HUES6 (cell line): Measurements from ENCODE around the gene TCTN1.

Experiments used
- H3K27ac ChIP-seq: 2 replicates; pipeline ENCODE4 v1.7.0; 2013; ENCODE audit warnings: low read depth, mild to moderate bottlenecking, low read length, inconsistent platforms
- H3K27me3 ChIP-seq: 2 replicates; pipeline ENCODE4 v1.6.1; 2013; ENCODE audit warnings: low read length; ENCODE audit not compliant: control insufficient read depth, insufficient read depth
- H3K36me3 ChIP-seq: 2 replicates; pipeline ENCODE4 v1.6.1; 2013; ENCODE audit warnings: low read length; ENCODE audit not compliant: control insufficient read depth, insufficient read depth
- H3K4me1 ChIP-seq: 2 replicates; pipeline ENCODE4 v1.6.1; 2013; ENCODE audit warnings: low read length; ENCODE audit not compliant: control insufficient read depth, insufficient read depth
- H3K4me3 ChIP-seq: 2 replicates; pipeline ENCODE4 v1.5.1; 2013; ENCODE audit warnings: low read depth, low read length
- H3K9ac ChIP-seq: one replicate; pipeline ENCODE4 v1.6.1; 2013; ENCODE audit warnings: mild to moderate bottlenecking, low read length
- H3K9me3 ChIP-seq: 2 replicates; pipeline ENCODE4 v1.6.1; 2013; ENCODE audit warnings: low read depth, low read length; ENCODE audit not compliant: control insufficient read depth, insufficient read depth

TCTN1 gene

GRCh38 chr12:110686294-110686903, 72.5 kb downstream of the TCTN1 start:
- Histone ChIP-seq H3K4me3 (no peak overlapping the region), H3K4me1 (peaks cover 19% of the 10 kb centered on the region), H3K27ac (no peak overlapping the region), H3K9ac (no peak overlapping the region), H3K36me3 (no peaks in the 10 kb centered on the region), H3K27me3 (peaks cover 21% of the 10 kb centered on the region), H3K9me3 (peaks cover 4% of the 10 kb centered on the region; the same call in 1 of the 2 replicates)

GRCh38 chr12:110687396-110688169, 73.7 kb downstream of the TCTN1 start:
- Histone ChIP-seq H3K36me3 (no peaks in the 10 kb centered on the region), H3K9ac (no peak overlapping the region), H3K9me3 (peaks cover 4% of the 10 kb centered on the region; the same call in 1 of the 2 replicates), H3K27me3 (peaks cover 21% of the 10 kb centered on the region), H3K4me3 (peak overlapping the region; percentile 79; the same call in 1 of the 2 replicates), H3K4me1 (peaks cover 19% of the 10 kb centered on the region), H3K27ac (no peak overlapping the region)

GRCh38 chr12:110688446-110689280, 74.7 kb downstream of the TCTN1 start, which contains the start of gene HVCN1:
HVCN1 (minus strand) TSS chr12:110689115; CDS start chr12:110683245, 5,870 bp downstream.
- Histone ChIP-seq H3K27me3 (peaks cover 21% of the 10 kb centered on the region), H3K4me1 (peaks cover 19% of the 10 kb centered on the region), H3K27ac (peak within 1 kb of the TSS; percentile 58; the same call in 1 of the 2 replicates), H3K9ac (peak within 1 kb of the TSS; percentile 71), H3K4me3 (peak within 1 kb of the TSS; percentile 79), H3K9me3 (peaks cover 4% of the 10 kb centered on the region; the same call in 1 of the 2 replicates), H3K36me3 (no peaks in the 10 kb centered on the region)

- H3K27ac ChIP-seq: peak overlapping the region; percentile 58; the same call in 1 of the 2 replicates
- H3K36me3 ChIP-seq: no peaks in the 10 kb centered on the region
- H3K4me1 ChIP-seq: peaks cover 19% of the 10 kb centered on the region
- peak overlapping the region; percentile 79 for H3K4me3 ChIP-seq
- peaks cover 21% of the 10 kb centered on the region for H3K27me3 ChIP-seq
- H3K9ac ChIP-seq: peak overlapping the region; percentile 71
- H3K9me3 ChIP-seq: peaks cover 4% of the 10 kb centered on the region; the same call in 1 of the 2 replicates
These were observed 75.6 kb downstream of the TCTN1 start for GRCh38 chr12:110689281-110690126.

GRCh38 chr12:110690127-110690430, 76.2 kb downstream of the TCTN1 start:
- Histone ChIP-seq H3K27ac (no peak overlapping the region), H3K9me3 (peaks cover 4% of the 10 kb centered on the region; the same call in 1 of the 2 replicates), H3K27me3 (peaks cover 21% of the 10 kb centered on the region), H3K4me1 (peaks cover 19% of the 10 kb centered on the region), H3K4me3 (peak overlapping the region; percentile 79; the same call in 1 of the 2 replicates), H3K36me3 (no peaks in the 10 kb centered on the region), H3K9ac (no peak overlapping the region)

- no peaks in the 10 kb centered on the region for H3K27me3 ChIP-seq
- no peaks in the 10 kb centered on the region for H3K36me3 ChIP-seq
- H3K27ac ChIP-seq: no peak overlapping the region
- H3K9ac ChIP-seq: no peak overlapping the region
- H3K9me3 ChIP-seq: no peaks in the 10 kb centered on the region
- no peak overlapping the region for H3K4me3 ChIP-seq
- H3K4me1 ChIP-seq: peaks cover 15% of the 10 kb centered on the region
These were observed 79.8 kb downstream of the TCTN1 start for GRCh38 chr12:110693731-110694130.

GRCh38 chr12:110694330-110694901, 80.5 kb downstream of the TCTN1 start:
- no peaks in the 10 kb centered on the region for H3K36me3 ChIP-seq
- no peaks in the 10 kb centered on the region for H3K27me3 ChIP-seq
- no peaks in the 10 kb centered on the region for H3K9me3 ChIP-seq
- H3K9ac ChIP-seq: no peak overlapping the region
- H3K4me1 ChIP-seq: peaks cover 13% of the 10 kb centered on the region
- no peak overlapping the region for H3K4me3 ChIP-seq
- no peak overlapping the region for H3K27ac ChIP-seq

GRCh38 chr12:110696283-110696682, 82.4 kb downstream of the TCTN1 start:
- Histone ChIP-seq H3K27me3 (no peaks in the 10 kb centered on the region), H3K9ac (no peak overlapping the region), H3K9me3 (no peaks in the 10 kb centered on the region), H3K4me3 (no peak overlapping the region), H3K4me1 (peaks cover 3% of the 10 kb centered on the region; the same call in 1 of the 2 replicates), H3K36me3 (no peaks in the 10 kb centered on the region), H3K27ac (no peak overlapping the region)

- Histone ChIP-seq H3K27ac (no peak overlapping the region), H3K4me1 (peaks cover 3% of the 10 kb centered on the region; the same call in 1 of the 2 replicates), H3K9me3 (no peaks in the 10 kb centered on the region), H3K9ac (no peak overlapping the region), H3K4me3 (no peak overlapping the region), H3K27me3 (no peaks in the 10 kb centered on the region), H3K36me3 (no peaks in the 10 kb centered on the region)
These were observed 83.3 kb downstream of the TCTN1 start for GRCh38 chr12:110697236-110697635.
